Upper lobe of left lung (tissue), 4 donors: ENCODE results near the gene BNC2.

Experiments
- POLR2AphosphoS5 ChIP-seq, 2 donors: sonication (generic); formaldehyde crosslinking; IDR thresholded peaks; one replicate each; pipeline ENCODE4 v1.5.1; 2017; ENCODE audit warnings: antibody characterized with exemption in 2 of 2
- TF ChIP-seq, protein P1 (sequence below), 6 experiments: fragments of 450-650 bp in 4 of 6; fragments of 200-600 bp in 2 of 6; sonication (generic) in 2 of 6; IDR thresholded peaks; one replicate each; pipeline ENCODE4 v1.5.1; 2016 to 2019; ENCODE audit warnings: antibody characterized with exemption in 6 of 6

- TF ChIP-seq, protein P1, sequence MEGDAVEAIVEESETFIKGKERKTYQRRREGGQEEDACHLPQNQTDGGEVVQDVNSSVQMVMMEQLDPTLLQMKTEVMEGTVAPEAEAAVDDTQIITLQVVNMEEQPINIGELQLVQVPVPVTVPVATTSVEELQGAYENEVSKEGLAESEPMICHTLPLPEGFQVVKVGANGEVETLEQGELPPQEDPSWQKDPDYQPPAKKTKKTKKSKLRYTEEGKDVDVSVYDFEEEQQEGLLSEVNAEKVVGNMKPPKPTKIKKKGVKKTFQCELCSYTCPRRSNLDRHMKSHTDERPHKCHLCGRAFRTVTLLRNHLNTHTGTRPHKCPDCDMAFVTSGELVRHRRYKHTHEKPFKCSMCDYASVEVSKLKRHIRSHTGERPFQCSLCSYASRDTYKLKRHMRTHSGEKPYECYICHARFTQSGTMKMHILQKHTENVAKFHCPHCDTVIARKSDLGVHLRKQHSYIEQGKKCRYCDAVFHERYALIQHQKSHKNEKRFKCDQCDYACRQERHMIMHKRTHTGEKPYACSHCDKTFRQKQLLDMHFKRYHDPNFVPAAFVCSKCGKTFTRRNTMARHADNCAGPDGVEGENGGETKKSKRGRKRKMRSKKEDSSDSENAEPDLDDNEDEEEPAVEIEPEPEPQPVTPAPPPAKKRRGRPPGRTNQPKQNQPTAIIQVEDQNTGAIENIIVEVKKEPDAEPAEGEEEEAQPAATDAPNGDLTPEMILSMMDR (IDR thresholded peaks at IDR 0.05), result no peak
- no peak for TF ChIP-seq POLR2AphosphoS5 (IDR thresholded peaks at IDR 0.05)
Measured at GRCh38 chr9:16898464-16898863, 28.0 kb upstream of the BNC2 start.
